Colonic mucosa (tissue), 4 donors: Measurements from ENCODE around the gene PLXNA1. TPM values are rescaled to one million over a fixed set of nuclear protein-coding genes. Genes with fewer than 3 reads are reported as not detected.

Experiments
- DNase-seq: peaks from one replicate; pipeline ENCODE4 v3.0.0-alpha.2; 2020
- H3K27ac ChIP-seq: fragments of 200-600 bp; one replicate; pipeline ENCODE4 v1.8.0; 2021
- H3K27me3 ChIP-seq: fragments of 200-600 bp; one replicate; pipeline ENCODE4 v1.8.0; 2021
- H3K36me3 ChIP-seq: fragments of 200-600 bp; one replicate; pipeline ENCODE4 v1.8.0; 2021
- H3K4me1 ChIP-seq: fragments of 200-600 bp; one replicate; pipeline ENCODE4 v1.8.0; 2021; ENCODE audit warnings: mild to moderate bottlenecking
- H3K4me3 ChIP-seq: fragments of 200-600 bp; one replicate; pipeline ENCODE4 v1.8.0; 2021
- H3K9ac ChIP-seq, 2 donors: one replicate each; pipeline ENCODE4 v1.7.0; 2013; ENCODE audit warnings: control low read depth in 2 of 2, low read depth in 2 of 2, low read length in 2 of 2
- H3K9me3 ChIP-seq: fragments of 200-600 bp; one replicate; pipeline ENCODE4 v1.8.0; 2021
- intact Hi-C: fragments of 100-400 bp; cut with DNase I; formaldehyde crosslinking; loops from one replicate; pipeline ENCODE4 v1.14.1; 2022
- total RNA-seq, 2 donors: library from RNA; stranded (reverse); fragmentation: NEBNext Ultra II Directional in 1 of 2; extraction: Animal tissue kit (Norgen Biotek cat#: 25700) in 1 of 2; gene quantifications; one replicate each; pipeline ENCODE4 v1.2.1, GENCODE V29; 2021
- TF ChIP-seq, protein P1 (sequence below): fragments of 200-600 bp; IDR thresholded peaks from one replicate; pipeline ENCODE4 v1.8.0; 2022; ENCODE audit warnings: antibody characterized with exemption, mild to moderate bottlenecking
- donor health status: healthy.
- donor health status: DM: no; HTN: no; CAD: no.
- donor health status: DM: no; HTN: no; CAD: no.

Gene PLXNA1
- total RNA-seq, 2 donors from 2014 or later, result 16.0 to 19.3 TPM

DNA sequence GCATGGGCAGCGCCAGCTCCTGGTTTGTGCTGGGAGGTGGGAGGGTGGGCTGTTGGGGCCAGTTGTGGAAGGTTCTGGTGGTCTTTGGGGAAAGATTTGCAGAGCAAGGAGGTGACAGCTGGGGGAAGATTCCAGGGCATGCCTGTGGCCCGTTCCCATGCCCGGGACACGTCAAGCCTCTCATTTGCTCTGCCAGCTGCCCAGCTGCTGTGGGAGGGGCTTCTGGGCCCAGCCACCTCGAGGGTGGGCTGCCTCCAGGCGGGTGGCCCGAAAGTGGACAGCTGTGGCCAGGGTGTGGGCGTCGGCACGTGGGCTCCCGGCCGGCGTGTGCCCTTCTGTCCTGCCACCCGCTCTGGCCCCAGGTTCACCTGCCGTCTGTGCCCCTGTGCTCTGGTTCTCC is 17.2 kb downstream of the PLXNA1 start:
- Histone ChIP-seq H3K4me3 (no peak overlapping the region), H3K36me3 (no peaks in the 10 kb centered on the region), H3K27ac (no peak overlapping the region), H3K9me3 (no peaks in the 10 kb centered on the region), H3K9ac (no peak overlapping the region), H3K4me1 (no peaks in the 10 kb centered on the region), H3K27me3 (no peaks in the 10 kb centered on the region)
- intact Hi-C loops, result no loop called here
- no peak for DNase-seq
- TF ChIP-seq, protein P1, sequence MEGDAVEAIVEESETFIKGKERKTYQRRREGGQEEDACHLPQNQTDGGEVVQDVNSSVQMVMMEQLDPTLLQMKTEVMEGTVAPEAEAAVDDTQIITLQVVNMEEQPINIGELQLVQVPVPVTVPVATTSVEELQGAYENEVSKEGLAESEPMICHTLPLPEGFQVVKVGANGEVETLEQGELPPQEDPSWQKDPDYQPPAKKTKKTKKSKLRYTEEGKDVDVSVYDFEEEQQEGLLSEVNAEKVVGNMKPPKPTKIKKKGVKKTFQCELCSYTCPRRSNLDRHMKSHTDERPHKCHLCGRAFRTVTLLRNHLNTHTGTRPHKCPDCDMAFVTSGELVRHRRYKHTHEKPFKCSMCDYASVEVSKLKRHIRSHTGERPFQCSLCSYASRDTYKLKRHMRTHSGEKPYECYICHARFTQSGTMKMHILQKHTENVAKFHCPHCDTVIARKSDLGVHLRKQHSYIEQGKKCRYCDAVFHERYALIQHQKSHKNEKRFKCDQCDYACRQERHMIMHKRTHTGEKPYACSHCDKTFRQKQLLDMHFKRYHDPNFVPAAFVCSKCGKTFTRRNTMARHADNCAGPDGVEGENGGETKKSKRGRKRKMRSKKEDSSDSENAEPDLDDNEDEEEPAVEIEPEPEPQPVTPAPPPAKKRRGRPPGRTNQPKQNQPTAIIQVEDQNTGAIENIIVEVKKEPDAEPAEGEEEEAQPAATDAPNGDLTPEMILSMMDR, result no peak

DNA sequence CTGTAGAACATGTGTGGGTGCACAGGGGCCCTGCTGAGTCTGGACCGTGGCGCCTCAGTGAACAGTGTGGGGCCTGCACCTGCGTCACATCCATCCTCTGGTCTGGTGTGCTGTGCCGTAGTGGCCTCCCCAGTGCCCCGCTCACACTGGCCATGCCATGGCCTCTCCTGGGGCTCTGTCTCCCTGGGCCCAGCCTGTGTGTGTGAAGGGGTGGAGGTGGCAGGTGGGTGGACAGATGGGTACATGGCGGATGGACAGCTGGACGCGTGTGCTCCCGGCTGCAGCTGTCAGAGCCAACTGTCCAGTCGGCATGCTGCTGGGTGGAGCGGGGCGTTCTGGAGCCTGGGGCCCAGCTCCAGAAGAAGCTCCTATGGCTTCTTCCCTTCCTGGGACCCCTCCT is 17.8 kb downstream of the PLXNA1 start:
- DNase-seq, result no peak
- Histone ChIP-seq H3K4me3 (no peak overlapping the region), H3K4me1 (no peaks in the 10 kb centered on the region), H3K36me3 (no peaks in the 10 kb centered on the region), H3K9ac (no peak overlapping the region), H3K9me3 (no peaks in the 10 kb centered on the region), H3K27ac (no peak overlapping the region), H3K27me3 (no peaks in the 10 kb centered on the region)
- intact Hi-C loops, result no loop called here
- TF ChIP-seq, protein P1, result no peak

DNA sequence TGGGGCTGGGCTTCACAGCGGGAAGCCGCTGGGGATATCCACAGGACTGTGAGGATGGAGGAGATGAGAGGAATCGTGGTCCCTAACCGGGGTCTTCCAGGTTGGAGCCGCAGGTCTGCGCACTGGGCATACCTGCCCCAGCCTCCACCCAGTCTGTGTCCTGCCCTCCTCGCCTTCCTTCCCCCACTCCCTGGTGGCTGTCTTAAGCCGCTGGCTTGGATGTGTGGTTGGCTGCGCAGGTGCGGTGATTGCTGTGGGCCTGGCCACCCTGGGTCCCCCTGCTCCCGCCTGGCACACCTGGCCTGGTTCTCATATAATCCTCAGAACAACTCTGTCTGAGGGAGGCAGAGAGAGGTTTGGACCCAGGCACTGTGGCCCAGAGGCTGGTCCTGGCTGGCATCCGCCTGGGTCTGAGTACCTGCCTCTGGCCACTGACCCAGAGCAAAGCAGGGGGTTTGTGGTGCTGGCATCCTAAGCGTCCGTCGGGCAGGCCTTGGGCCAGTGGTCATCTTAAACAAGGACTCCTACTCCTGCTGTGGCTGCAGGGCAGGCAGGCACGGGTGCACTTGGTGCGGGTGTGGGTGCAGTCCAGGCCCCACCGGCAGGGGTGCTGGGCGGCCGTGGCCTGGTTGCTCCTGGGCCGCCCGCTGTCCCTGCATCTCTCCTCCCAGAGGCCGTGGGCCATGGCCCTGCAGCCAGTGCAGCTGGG is 18.7 kb downstream of the PLXNA1 start:
- no peak for DNase-seq
- Histone ChIP-seq H3K4me3 (no peak overlapping the region), H3K4me1 (no peaks in the 10 kb centered on the region), H3K27ac (no peak overlapping the region), H3K9ac (no peak overlapping the region), H3K36me3 (no peaks in the 10 kb centered on the region), H3K27me3 (no peaks in the 10 kb centered on the region), H3K9me3 (no peaks in the 10 kb centered on the region)
- TF ChIP-seq, protein P1, result no peak
- intact Hi-C loops, result no loop called here

DNA sequence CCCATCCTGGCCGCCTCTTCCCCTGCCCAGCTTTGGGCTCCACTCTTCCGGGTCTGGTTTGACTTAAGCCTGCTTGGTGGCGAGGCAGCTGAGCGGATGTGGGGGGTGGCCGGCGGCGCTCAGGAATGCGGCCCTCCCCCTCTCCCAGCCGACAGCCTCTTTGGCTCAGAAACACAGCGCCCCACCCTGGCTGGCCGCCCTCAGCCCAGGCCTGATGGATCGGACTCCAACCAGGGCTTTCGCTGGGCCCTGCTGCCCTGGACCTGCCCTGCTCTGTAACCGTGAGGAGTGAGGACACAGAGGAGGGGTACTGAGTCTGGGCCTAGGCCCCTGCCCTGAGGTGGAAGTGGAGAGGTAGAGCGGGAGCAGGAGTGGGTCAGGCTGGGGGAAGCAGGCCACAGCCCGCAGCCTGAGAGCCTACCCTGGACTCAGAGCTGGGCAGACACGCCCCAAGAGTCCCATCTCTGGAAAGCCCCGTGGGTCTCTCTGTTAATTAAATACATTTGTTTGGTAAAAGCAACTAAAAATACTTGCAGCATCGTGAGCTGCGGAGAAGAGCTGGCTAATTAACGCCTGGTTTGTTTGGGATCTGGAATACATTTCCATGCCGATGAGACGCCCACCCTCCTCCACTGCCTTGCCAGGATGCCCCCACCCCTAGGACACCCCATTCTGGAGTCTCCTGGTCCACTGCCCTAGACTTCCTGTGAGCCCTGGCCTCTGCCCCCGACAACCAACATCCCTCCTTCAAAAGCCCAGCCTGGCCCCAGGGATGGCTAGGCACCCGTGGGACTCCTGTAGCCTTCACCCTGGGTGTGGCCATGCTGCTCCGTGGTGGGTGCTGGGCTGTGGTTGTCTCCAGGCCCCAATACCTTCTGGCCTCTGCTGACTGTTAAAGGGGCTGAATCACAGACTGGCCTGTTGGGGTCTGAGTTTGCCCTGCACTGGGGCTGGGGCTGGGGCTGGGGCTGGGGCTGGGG is 19.6 kb downstream of the PLXNA1 start:
- H3K9me3 ChIP-seq, result no peaks in the 10 kb centered on the region
- H3K27ac ChIP-seq, result no peak overlapping the region
- DNase-seq, result peak; percentile 54
- intact Hi-C loops, result no loop called here
- no peak overlapping the region for H3K9ac ChIP-seq
- H3K4me1 ChIP-seq, result no peaks in the 10 kb centered on the region
- no peak overlapping the region for H3K4me3 ChIP-seq
- no peaks in the 10 kb centered on the region for H3K27me3 ChIP-seq
- TF ChIP-seq, protein P1, result no peak
- H3K36me3 ChIP-seq, result no peaks in the 10 kb centered on the region

DNA sequence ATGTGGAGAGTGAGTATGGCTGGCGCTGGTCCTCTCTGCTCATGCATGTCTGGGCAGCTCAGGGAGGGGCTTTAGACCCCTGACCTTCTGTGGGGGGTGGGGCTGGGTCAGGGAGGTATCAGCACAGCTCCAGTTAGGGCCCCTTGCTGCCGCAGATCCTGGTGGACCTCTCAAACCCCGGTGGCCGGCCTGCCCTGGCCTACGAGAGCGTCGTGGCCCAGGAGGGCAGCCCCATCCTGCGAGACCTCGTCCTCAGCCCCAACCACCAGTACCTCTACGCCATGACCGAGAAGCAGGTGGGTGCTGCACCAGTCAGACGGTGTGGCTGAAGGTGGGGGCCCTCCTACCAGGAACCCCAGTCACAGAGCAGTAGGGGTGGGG is 20.2 kb downstream of the PLXNA1 start:
- Histone ChIP-seq H3K36me3 (no peaks in the 10 kb centered on the region), H3K9me3 (no peaks in the 10 kb centered on the region), H3K9ac (no peak overlapping the region), H3K4me1 (no peaks in the 10 kb centered on the region), H3K27ac (no peak overlapping the region), H3K27me3 (no peaks in the 10 kb centered on the region), H3K4me3 (no peak overlapping the region)
- no peak for DNase-seq
- intact Hi-C loops, result no loop called here
- TF ChIP-seq, protein P1, result no peak
